Measurements from ENCODE around the gene IPO4.

The IPO4 gene

GRCh38 chr14:24172871-24173281 lies 15.7 kb downstream of the IPO4 start:
- DNase-seq, result no peak

- DNase-seq, result no peak
Measured at GRCh38 chr14:24172261-24172860, 16.3 kb downstream of the IPO4 start.

GRCh38 chr14:24171422-24172260 lies 17.0 kb downstream of the IPO4 start, which contains the start of gene REC8:
Gene REC8 (plus strand): TSS chr14:24172080. CDS start chr14:24172553, 473 bp downstream.
- no peak for DNase-seq

- peak; percentile 51 to 56 for DNase-seq
Measured at GRCh38 chr14:24167469-24168114, 21.0 kb downstream of the IPO4 start.

- DNase-seq, result no peak
Measured at GRCh38 chr14:24165785-24166184, 22.8 kb downstream of the IPO4 start.

- no peak for DNase-seq
Measured at GRCh38 chr14:24164518-24164991, 24.1 kb downstream of the IPO4 start.

GRCh38 chr14:24162093-24162492 lies 26.5 kb downstream of the IPO4 start:
- DNase-seq, result no peak

GRCh38 chr14:24160850-24161804 lies 27.5 kb downstream of the IPO4 start, which contains the start of gene IRF9:
Gene IRF9 (plus strand): TSS chr14:24161265. CDS start chr14:24162145, 880 bp downstream.
- DNase-seq, result peak; percentile 89 to 100

GRCh38 chr14:24160499-24160849 lies 28.1 kb downstream of the IPO4 start:
- DNase-seq, result no peak

GRCh38 chr14:24159777-24160498 lies 28.7 kb downstream of the IPO4 start:
- no peak for DNase-seq

GRCh38 chr14:24157331-24157730 lies 31.3 kb downstream of the IPO4 start:
- no peak for DNase-seq

- DNase-seq, result no peak
Measured at GRCh38 chr14:24156840-24157239, 31.8 kb downstream of the IPO4 start.

- DNase-seq, result no peak
Measured at GRCh38 chr14:24155100-24155499, 33.5 kb downstream of the IPO4 start.

GRCh38 chr14:24151404-24152080 lies 37.1 kb downstream of the IPO4 start:
- DNase-seq, result no peak

- DNase-seq, result no peak
Measured at GRCh38 chr14:24150993-24151392, 37.6 kb downstream of the IPO4 start.

GRCh38 chr14:24150567-24150966 lies 38.0 kb downstream of the IPO4 start:
- DNase-seq, result no peak

- DNase-seq, result no peak
Measured at GRCh38 chr14:24150061-24150460, 38.6 kb downstream of the IPO4 start.

- DNase-seq, result no peak
Measured at GRCh38 chr14:24149302-24149969, 39.2 kb downstream of the IPO4 start.

- DNase-seq, result no peak
Measured at GRCh38 chr14:24147761-24148428, 40.7 kb downstream of the IPO4 start.

Measured in inflammatory macrophage treated with lipopolysaccharide for 1 hour (primary cell).